ENCODE data around the gene CCDC3.

DNA sequence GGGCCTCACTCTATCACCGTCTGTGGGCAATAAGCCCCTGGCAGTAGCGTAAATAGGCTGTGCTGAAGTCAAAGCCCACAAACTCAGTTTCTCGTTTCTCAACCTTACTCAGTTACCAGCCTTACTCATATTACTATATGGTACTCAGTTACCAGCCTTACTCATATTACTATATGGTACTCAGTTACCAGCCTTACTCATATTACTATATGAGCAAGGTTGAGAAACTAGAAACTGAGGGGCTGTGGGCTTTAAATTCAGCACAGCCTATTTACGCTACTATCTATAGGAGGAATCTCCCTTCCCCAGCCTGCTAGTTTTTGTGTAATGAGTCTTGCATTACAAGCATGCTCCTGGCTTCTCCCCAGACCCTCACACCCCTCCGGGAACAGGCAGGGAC, 35.4 kb downstream of the CCDC3 start:
- TF ChIP-seq, protein P1, sequence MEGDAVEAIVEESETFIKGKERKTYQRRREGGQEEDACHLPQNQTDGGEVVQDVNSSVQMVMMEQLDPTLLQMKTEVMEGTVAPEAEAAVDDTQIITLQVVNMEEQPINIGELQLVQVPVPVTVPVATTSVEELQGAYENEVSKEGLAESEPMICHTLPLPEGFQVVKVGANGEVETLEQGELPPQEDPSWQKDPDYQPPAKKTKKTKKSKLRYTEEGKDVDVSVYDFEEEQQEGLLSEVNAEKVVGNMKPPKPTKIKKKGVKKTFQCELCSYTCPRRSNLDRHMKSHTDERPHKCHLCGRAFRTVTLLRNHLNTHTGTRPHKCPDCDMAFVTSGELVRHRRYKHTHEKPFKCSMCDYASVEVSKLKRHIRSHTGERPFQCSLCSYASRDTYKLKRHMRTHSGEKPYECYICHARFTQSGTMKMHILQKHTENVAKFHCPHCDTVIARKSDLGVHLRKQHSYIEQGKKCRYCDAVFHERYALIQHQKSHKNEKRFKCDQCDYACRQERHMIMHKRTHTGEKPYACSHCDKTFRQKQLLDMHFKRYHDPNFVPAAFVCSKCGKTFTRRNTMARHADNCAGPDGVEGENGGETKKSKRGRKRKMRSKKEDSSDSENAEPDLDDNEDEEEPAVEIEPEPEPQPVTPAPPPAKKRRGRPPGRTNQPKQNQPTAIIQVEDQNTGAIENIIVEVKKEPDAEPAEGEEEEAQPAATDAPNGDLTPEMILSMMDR (IDR thresholded peaks at IDR 0.05) = no peak
- no peak for TF ChIP-seq POLR2A (IDR thresholded peaks at IDR 0.05)
